CD4-positive, alpha-beta T cell treated with Interleukin-6 for 4 hours (primary cell): ENCODE data around the gene NIPAL3.
A peak's percentile ranks its signal among the peaks of the same experiment; 100 is the strongest.

Source experiments
- DNase-seq: peaks from one replicate; pipeline ENCODE4 v3.0.0-alpha.2; 2020; ENCODE audit warnings: mixed read lengths

NIPAL3 gene

DNA sequence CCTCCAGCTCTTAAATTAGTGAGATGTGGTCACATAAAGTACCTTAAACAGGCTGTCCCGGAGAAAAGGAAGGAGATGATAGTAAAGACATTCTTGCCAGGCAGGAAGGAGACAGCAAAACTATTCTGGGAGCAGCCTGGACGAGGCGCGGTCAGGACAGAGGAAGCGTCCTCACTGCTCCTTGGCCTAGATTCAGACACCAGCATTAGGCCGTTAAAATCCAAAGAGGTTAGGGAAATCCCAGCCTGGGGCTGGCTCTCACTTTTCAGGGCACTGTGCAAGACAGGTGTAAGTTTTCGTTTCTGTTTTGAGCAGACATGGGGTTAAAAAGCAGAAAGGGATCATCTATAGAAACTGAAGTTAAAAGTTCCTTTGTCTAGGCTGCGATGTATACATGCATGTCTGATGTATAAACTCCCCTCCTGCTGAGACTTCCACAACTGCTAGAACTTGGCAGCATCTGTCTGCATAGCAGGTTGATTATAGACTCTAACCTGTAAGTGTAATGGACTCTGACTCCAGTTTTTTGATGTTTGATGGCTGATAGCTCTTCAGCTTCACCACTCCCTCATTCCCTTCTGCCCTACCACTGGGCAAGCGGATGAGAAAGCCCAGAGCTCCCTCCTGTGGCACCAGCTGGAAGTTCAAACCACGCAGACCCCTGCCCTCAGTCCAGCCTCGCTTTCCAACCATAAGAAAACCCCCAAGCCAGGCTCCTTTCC lies 23.6 kb upstream of the NIPAL3 start:
- peak; percentile 73 for DNase-seq

DNA sequence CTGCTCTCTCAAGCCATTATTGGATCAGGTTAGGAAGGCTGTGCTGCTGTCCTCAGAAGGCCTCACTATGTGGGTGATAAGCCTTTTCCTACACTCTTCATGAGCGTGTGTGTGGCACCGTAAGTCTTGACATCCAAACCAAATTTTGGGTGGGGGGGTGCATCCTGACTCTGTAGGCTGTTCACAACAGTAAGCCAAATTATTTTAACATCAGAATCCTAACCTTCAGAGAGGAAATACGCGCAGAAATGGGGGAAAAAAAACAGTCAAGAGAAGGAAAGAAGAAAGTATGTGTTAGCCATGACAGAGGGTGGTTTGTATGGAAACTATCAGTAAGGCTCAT lies 23.0 kb upstream of the NIPAL3 start:
- no peak for DNase-seq

DNA sequence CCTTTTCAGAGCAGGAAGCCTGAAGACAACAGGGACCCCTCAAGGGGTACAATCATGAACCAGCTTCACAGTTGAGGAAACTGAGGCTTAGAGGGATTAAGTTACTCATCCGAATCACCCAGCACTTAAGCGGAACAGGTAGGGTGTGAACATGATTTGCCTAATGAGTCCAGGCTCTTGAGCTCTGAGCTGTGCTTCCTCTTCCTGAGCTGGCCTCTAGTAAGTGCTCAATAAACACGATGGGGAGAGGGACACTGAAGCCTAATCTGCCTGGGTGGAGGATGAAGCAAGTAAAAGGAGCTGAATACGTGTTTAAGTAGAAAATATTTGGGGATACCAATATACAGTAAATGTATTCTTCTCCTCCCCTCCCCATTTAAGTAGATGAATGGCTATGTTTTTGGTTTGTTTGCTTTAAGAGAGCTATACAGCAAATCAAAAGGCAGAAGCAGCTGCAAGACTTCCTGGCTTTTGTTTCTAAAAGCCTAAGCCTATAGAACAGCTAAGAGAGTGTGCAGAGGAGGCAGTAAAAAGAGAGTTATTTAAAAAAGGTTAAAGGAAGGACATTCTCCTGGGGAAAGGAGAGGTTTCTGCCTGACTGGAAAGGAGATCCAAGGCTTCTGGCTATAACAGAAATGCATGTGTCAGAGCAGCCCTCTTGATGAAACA lies 22.5 kb upstream of the NIPAL3 start:
- DNase-seq: peak; percentile 14

DNA sequence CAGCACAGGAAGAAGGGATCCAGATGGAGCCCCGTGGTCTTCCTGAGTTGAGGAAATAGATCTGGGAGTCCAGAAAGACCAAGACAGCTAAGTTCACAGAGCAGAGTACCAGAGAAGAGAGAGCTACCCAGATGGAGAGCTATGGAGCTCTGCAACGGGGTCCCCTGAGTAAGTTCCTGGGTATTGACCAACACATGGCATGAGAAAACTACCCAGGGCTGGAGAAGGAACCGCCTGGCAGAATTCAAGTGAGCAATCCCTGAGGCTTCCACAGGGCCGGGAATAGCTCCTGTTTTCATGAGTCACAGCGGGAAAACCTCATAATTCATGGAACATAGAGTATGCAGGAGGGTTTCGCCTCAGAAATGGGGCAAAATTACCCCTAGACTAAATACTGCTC lies 21.7 kb upstream of the NIPAL3 start:
- DNase-seq: no peak

DNA sequence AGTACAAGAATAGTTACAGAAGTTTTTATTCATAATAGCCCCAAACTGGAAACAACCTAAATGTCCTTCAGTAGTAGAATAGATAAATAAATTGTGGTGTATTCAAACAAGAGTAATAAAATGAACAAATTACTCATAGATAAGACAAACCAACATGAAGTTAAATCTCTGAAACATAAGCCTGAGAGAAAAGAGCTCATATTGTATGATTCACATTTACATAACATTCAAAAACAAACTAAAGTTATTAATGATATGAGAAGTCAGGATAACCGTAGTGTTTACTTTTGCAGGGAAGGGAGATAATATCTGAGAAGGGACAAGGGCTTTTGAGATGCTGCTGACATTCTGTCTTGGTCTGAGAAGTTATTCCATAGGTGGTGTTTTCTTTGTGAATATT lies 15.5 kb upstream of the NIPAL3 start:
- no peak for DNase-seq

DNA sequence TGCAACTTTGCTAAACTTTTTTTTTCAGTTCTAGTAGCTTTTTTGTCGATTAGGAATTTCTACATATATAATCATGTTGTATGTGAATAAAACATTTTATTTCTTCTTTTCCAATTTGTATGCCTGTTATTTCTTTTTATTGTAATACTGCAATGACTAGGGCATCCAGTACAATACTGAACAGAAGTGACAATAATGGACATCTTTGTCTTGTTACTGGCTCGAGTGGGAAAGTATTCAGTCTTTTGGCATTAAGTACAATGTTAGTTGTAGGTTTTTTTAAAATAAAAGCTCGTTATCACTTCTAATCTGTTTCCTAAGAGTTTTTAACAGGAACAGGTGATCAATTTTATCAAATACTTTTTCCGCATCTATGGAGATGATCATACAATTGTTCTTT lies 11.8 kb upstream of the NIPAL3 start:
- DNase-seq: no peak

DNA sequence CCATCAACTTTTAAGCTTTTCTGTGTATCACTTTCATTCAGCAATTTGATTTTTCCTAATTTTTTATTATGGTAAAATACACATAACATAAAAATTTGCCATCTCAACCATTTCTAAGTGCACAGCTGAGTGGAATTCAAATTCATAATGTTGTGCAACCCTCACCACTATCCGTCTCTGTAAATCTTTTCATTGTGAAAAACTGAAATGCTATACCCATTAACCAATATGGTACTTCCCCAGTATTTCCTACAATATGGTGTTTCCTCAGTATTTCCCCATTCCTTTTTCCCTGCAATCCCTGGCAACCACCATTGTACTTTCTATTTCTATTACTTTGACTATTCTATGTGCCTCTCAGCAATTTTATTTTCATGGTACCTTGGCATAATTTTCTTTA lies 8.8 kb upstream of the NIPAL3 start:
- no peak for DNase-seq

DNA sequence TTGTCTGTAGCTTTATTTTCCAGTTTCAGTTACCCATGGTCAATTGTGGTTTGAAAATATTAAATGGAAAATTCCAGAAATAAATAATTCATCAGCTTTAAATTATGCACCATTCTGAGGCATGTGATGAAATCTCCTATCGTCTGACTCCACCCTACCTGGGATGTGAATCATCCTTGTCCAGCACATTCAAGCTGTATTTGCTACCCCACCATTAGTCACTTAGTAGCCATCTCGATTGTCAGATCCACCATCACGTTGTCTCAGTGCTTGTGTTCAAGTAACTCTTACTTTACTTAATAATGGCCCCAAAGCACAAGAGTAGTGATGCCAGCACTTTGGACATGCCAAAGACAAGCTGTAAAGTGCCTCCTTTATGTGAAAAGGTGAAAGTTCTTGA lies 6.1 kb upstream of the NIPAL3 start:
- DNase-seq: no peak

DNA sequence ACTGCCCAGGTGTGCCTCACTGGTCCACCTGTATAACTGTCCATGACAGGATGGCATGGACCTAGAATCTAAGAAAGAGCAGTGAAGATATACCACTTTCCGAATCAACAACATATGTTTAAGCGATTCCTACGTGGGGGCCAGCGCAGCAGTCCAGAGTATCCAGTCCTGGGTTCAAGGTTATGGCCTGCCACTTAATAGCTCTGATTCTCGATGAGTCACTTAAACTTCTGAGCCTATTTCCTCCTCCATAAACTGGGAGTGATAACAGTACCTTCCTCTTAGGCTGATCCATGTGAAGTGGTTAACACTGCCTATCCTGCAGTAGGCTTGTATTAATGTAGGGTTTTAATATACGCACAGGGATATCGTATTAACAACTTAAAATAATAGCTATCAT lies 4.9 kb upstream of the NIPAL3 start:
- DNase-seq: no peak

DNA sequence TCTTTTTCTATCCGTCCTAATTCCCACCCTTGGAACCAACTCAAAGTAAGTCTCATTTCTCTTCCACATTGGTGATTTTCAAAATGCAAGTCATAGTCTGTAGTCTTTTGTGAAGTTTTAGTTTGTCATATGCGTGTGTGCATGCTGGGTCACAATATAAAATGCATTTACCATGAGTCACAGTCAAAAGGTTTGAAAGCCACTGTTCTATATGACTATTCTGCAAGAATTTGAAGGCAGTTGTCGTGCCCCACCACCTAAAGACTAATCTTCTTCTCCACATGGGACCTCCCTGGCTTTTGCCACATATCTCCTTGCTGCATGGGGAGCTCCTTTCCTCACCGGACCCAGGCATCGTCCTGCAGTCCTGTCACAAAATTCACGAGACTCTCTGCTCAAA lies 3.6 kb upstream of the NIPAL3 start:
- no peak for DNase-seq

DNA sequence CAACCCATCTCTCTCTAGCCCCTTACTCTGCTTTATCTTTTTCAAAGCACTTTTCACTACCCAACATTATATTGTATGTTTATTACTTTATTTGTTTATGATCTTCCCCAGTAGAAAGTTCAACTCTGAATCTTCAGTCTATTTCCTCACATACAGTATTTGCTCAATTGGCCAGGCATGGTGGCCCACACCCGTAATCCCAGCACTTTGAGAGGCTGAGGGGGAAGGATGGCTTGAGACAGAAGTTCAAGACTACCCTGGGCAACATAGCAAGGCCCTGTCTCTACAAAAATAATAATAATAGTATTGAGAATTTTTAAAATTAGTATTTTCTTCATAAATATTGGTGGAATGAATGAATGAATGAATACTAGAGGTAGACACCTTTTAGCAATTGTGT lies 3.2 kb upstream of the NIPAL3 start:
- no peak for DNase-seq

DNA sequence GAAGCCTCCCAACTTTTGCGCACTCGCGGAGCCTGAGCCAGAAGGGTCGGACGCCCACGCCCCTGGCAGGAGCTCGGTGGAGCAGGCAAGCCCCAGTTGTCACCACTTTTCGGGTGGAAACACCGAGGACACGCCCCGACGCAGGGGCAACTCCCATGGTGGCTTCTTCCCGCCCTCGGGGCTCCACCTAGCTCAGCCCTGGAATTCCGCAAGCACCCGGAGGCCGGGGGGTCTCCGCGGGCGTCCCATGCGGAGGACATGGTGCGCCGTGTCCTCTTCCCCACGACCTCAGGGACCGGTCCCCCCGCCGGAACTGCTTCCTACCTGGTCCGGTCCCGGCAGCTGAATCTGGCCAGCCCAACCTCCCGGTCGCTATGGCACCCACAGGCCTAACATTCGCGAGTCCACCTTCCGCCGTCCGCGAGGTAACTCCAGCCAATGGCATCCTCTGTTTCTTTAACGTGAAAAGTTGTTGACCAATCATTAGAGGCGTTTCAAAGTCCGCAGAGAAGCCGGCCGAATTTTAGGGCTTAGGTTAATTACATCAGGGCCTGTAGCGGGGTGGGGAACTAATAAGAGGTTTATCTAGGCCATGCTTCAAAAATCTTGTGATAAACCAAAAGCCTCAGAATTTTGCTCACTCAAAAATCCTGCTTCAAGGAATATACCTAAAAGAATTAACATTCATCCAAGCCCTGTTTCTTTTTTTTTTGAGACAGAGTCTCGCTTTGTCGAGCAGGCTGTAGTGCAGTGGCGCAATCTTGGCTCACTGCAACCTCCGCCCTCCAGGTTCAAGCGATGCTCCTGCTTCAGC lies 2.0 kb upstream of the NIPAL3 start, which contains the start of gene STPG1:
Gene STPG1 (minus strand): TSS at position 433 of the 814 bp plus-strand sequence. CDS start 12,394 bp downstream, outside the sequence.
- DNase-seq: peak; percentile 71

DNA sequence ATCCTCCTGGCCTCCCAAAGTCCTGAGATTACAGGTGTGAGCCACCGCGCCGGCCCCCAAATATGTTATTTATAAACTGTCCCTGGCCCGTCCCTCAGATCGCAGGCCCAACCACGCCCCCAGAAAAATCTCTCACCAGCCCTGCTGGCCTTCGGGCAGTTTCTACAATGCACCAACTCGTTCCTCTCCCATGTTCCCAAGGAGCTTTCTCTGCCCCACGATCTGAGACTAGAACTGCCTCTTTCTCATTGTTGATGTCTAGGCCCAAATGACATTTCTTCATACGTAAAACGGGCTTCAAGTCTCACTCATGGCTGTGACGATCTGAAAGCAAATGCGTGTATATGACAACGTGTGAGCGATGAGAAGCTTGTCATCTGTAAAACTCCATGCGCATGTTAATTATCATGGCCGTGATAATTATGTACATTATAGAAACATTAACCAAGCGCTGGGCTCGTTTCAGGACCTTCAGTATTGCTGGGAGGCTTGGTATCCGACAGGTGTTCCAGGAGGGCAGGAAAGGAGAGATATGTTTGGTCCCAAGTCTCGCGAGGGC lies 748 bp upstream of the NIPAL3 start:
- DNase-seq: no peak

DNA sequence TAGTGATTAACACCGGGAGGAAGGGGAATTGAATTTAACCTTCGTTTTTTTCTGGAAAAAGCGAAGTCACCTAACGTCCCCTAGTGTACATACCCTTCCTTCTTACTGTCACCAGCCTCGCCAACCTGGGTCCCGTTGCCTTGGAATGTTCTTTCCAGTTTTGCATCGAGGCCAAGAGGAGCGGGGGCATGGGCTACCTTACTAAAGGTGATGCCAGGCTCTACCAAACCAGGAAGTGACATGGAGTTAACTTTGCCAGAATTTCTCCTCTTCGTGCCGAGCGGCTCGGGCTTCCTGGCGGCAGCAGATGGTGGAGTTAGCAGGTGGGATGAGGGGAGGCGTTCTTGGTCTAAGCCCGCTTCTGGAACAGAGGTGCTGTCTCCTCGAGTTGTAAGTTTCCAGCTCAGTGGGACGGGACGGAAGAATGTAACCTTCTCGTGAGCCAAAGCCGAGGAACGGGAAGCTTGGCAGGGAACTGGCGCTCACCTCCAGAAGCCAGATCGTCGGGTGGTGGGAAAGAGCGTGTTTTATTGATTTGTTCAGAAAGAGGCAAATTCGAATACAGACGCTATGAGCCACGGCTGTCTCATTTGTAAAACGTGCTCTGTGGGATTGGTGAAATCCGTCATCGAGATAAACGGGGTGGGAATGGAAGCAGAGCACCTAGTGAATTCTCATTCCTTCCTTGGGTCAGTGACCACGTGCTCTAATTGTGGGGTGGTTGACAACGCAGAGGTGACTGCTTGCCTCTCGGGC lies 486 bp downstream of the NIPAL3 start:
- DNase-seq: no peak

DNA sequence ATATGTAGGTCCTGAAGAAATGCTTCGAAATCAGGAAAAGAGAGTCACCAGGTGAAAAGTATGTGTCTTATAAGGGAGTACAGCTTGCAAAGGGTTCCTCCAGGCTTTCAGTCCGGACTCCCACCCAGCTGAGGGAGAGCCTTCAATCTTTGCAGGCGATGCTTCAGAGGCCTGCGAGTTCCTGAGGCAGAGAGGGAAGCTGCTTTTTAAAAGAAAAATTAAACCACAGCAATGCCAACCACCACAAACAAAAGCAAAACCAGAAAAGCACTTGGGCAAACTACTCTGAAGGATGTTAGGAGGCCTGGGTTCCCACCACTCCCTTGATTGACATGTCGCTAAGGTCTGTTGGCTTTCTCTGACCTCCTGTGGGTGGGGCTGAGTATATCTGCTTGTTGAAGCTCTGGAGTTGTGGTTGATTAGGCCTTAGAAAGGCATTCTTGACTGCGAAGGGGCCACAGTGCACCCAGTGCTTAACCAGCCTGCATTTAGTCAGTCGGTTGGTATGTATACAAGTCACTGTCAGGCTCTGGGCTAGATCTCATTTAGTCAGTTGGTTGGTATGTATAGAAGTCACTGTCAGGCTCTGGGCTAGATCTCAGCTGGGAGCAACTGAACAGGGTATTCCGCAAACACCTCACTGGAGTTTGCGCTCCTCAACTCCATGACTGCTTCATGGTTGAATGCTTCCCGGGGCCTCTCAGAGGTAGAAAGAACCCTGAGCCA lies 1.2 kb downstream of the NIPAL3 start:
- peak; percentile 66 for DNase-seq

DNA sequence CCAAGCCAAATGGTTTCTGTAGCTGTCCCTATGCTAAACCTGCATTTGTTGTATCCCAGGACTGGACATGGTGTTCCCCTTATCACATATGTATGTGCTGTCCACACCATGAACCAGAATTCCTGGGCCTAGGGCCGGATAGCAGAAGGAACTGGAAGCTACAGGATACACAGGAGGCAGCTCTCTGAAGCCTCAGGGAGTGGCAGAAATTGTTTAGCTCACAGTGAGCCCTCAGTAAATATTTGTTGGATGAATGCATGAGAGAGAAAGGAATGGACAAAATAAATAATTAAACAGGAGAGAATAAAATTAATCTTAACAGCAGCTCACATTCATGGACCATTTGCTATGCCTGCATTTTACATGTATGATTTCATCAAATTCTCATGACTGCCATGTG lies 2.1 kb downstream of the NIPAL3 start:
- no peak for DNase-seq

DNA sequence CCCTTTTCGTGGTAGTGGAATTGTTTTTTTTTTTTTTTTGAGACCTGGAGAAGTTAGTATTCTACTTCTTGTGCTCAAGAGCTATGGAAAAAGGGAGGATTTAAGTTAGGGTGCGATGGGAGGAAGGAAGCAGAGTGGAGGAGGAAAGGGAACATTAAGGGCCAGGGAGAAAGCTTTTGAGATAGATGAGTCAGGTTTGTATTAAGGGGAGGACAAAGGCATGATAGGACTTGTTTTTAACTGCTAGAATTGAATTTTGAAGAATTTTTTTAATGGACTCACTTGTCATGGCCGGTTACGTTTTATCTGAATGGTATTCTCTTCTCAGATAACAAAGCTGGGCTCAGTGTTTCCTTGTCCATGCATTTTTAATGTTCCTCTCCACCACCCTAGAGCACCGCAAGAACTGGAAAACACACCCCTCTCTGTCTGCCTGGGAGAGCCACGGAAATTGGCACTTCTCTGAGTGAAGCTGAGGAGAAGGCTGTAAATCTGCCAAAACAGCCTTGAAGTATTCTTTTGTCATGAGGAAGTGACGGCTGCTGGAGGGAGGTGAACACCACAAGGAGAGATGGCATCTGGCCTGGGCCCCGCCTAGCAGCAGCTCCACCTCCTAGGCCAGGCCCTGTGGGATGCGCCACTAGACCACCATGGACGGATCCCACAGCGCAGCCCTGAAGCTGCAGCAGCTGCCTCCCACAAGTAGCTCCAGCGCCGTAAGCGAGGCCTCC lies 3.5 kb downstream of the NIPAL3 start:
- DNase-seq: peak; percentile 20

DNA sequence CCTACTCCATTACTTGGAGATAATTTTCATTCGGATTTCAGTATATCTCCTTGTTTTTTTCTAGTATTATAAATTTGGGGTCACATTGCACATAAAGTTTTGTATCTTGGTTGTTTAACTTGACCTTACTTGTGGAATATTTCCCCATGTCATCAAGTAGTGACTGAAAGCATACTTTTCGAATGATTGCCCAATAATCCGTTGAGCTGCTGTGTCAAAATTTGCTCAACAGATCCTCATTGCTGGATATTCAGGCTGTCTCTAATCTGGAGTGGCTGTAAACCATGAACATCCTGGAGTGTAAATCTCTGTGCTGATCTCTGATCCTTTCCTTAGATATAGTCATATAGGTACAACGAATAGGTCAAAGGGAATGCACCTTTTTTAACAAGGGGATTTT lies 4.9 kb downstream of the NIPAL3 start:
- no peak for DNase-seq

DNA sequence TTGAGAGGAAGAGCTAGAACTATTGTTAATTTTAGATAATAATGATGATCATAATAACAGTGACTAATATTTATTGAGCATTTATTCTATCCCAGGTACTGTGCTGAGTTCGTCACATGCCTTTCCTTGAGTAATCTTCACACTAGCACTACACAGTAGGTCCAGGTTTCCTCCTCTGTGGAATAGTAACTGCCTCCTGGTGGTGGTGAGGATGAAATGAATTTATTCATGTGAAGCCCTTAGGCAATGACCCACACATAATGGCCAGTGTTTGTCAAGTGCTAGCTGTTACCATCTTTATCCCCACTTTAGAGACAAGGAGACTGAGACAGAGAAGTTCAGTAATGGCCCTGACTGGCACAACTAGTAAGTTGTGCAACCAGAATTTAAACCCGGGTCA lies 5.9 kb downstream of the NIPAL3 start:
- no peak for DNase-seq

DNA sequence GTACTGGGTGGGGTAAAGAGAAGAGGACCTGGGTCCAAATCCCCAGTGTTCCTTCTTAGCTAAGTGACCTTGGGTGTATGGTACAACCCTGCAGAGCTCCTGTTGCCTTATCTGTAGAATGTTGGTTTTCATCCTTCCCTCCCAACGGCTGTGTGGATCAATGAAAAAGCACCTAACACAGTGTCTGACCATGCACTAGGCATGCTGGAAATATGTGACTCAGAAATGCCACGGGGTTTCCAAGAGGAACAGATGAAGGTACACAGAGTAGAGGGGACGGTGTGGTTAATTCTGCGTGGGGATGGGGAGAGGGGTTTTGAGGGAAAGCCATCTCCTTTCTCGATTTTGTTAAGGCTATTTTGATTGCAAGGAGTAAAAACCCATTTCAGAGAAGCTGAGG lies 8.6 kb downstream of the NIPAL3 start:
- DNase-seq: no peak

DNA sequence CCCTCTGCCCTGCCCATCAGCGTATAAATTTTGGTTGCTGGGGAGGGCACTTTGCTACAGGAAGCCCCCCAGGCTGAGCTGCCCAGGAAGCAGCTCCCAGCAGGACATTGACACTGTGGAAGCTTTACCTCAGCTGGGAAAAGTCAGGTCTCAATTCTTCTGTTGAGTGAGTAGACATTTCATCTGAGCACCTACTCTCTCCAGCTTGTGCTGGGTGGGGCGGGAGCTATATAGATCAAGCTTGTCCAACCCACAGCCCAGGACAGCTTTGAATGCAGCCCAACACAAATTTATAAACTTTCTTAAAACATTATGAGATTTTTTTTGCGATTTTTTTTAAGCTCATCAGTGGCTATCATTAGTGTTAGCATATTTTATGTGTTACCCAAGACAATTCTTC lies 9.4 kb downstream of the NIPAL3 start:
- no peak for DNase-seq
